ENCODE results near the gene SPHK1.

SPHK1 gene

GRCh38 chr17:76376318-76377133 lies 7.9 kb upstream of the SPHK1 start:
- no peak overlapping the region for H3K4me3 ChIP-seq (ENCODE audit: low read depth, low read length, poor library complexity, severe bottlenecking)
- no peaks in the 10 kb centered on the region for H3K9me2 ChIP-seq (ENCODE audit: low read depth, low read length)
- 0 out of 2 replicates have a peak, but pooled peaks cover under 1% of the 10 kb centered on the region for H3K27me3 ChIP-seq (ENCODE audit: insufficient read depth, low read length)
- TF ChIP-seq EZH2 (IDR thresholded peaks at IDR 0.05; ENCODE audit: borderline replicate concordance, low read length) (no peak), CTCF (IDR thresholded peaks at IDR 0.05; ENCODE audit: low read length) (no peak)
- no peaks in the 10 kb centered on the region for H3K36me3 ChIP-seq (ENCODE audit: insufficient read depth, low read length)
- no peak overlapping the region for H3K27ac ChIP-seq (ENCODE audit: low read depth, low read length, poor library complexity, severe bottlenecking)
- no peaks in the 10 kb centered on the region for H4K20me1 ChIP-seq (ENCODE audit: insufficient read depth, low read length)
- no peaks in the 10 kb centered on the region for H3K4me1 ChIP-seq (ENCODE audit: insufficient read depth, low read length, severe bottlenecking)
- H3K4me2 ChIP-seq (ENCODE audit: low read length) = no peak overlapping the region
- no peak overlapping the region for H2AFZ ChIP-seq (ENCODE audit: low read length)
- H3K9ac ChIP-seq (ENCODE audit: low read length) = no peak overlapping the region
- no peaks in the 10 kb centered on the region for H3F3A ChIP-seq (ENCODE audit: insufficient read depth, low read length)
- no peaks in the 10 kb centered on the region for H3K79me2 ChIP-seq (ENCODE audit: insufficient read depth, low read length)
- no peaks in the 10 kb centered on the region for H3K9me3 ChIP-seq (ENCODE audit: low read length)

GRCh38 chr17:76378548-76379274 lies 5.7 kb upstream of the SPHK1 start:
- Histone ChIP-seq H2AFZ (ENCODE audit: low read length) (no peak overlapping the region), H3K4me3 (ENCODE audit: low read depth, low read length, poor library complexity, severe bottlenecking) (no peak overlapping the region), H4K20me1 (ENCODE audit: insufficient read depth, low read length) (no peaks in the 10 kb centered on the region), H3K9me3 (ENCODE audit: low read length) (no peaks in the 10 kb centered on the region), H3K4me1 (ENCODE audit: insufficient read depth, low read length, severe bottlenecking) (peaks cover 12% of the 10 kb centered on the region), H3K9me2 (ENCODE audit: low read depth, low read length) (no peaks in the 10 kb centered on the region), H3F3A (ENCODE audit: insufficient read depth, low read length) (no peaks in the 10 kb centered on the region), H3K27me3 (ENCODE audit: insufficient read depth, low read length) (0 out of 2 replicates have a peak, but pooled peaks cover 3% of the 10 kb centered on the region), H3K36me3 (ENCODE audit: insufficient read depth, low read length) (no peaks in the 10 kb centered on the region), H3K9ac (ENCODE audit: low read length) (no peak overlapping the region), H3K79me2 (ENCODE audit: insufficient read depth, low read length) (no peaks in the 10 kb centered on the region), H3K4me2 (ENCODE audit: low read length) (no peak overlapping the region), H3K27ac (ENCODE audit: low read depth, low read length, poor library complexity, severe bottlenecking) (no peak overlapping the region)
- TF ChIP-seq EZH2 (IDR thresholded peaks at IDR 0.05; ENCODE audit: borderline replicate concordance, low read length) (no peak), CTCF (IDR thresholded peaks at IDR 0.05; ENCODE audit: low read length) (no peak)

GRCh38 chr17:76379275-76379641 lies 5.2 kb upstream of the SPHK1 start:
- no peaks in the 10 kb centered on the region for H3K79me2 ChIP-seq (ENCODE audit: insufficient read depth, low read length)
- H3K9me3 ChIP-seq (ENCODE audit: low read length) = no peaks in the 10 kb centered on the region
- no peaks in the 10 kb centered on the region for H3F3A ChIP-seq (ENCODE audit: insufficient read depth, low read length)
- H3K27me3 ChIP-seq (ENCODE audit: insufficient read depth, low read length) = 0 out of 2 replicates have a peak, but pooled peaks cover 3% of the 10 kb centered on the region
- H3K9ac ChIP-seq (ENCODE audit: low read length) = no peak overlapping the region
- TF ChIP-seq EZH2 (IDR thresholded peaks at IDR 0.05; ENCODE audit: borderline replicate concordance, low read length) (no peak), CTCF (IDR thresholded peaks at IDR 0.05; ENCODE audit: low read length) (no peak)
- H3K4me1 ChIP-seq (ENCODE audit: insufficient read depth, low read length, severe bottlenecking) = peaks cover 16% of the 10 kb centered on the region
- H3K4me3 ChIP-seq (ENCODE audit: low read depth, low read length, poor library complexity, severe bottlenecking) = no peak overlapping the region
- H3K9me2 ChIP-seq (ENCODE audit: low read depth, low read length) = no peaks in the 10 kb centered on the region
- no peak overlapping the region for H2AFZ ChIP-seq (ENCODE audit: low read length)
- no peaks in the 10 kb centered on the region for H3K36me3 ChIP-seq (ENCODE audit: insufficient read depth, low read length)
- H3K4me2 ChIP-seq (ENCODE audit: low read length) = no peak overlapping the region
- H3K27ac ChIP-seq (ENCODE audit: low read depth, low read length, poor library complexity, severe bottlenecking) = no peak overlapping the region
- H4K20me1 ChIP-seq (ENCODE audit: insufficient read depth, low read length) = no peaks in the 10 kb centered on the region

Data from OCI-LY1 (cell line).